ENCODE measurements around the gene TIPRL. TPM values are rescaled to one million over a fixed set of nuclear protein-coding genes. Genes with fewer than 3 reads are reported as not detected.
A peak's percentile ranks its signal among the peaks of the same experiment; 100 is the strongest.

The TIPRL gene
- total and polyA plus RNA-seq, 2 donors (not counting 1 experiment from before 2014, with no cell fraction given) = 5.1 to 24.9 TPM

GRCh38 chr1:168145184-168146159 is 33.3 kb upstream of the TIPRL start:
- ATAC-seq (ENCODE audit: low read depth) = peak; percentile 100
- H3K27ac ChIP-seq (ENCODE audit: low read length in 2 of 2) = peak overlapping the region; percentile 35 to 66
- peak overlapping the region; percentile 30 for H3K9ac ChIP-seq (ENCODE audit: low read length)
- peak overlapping the region; percentile 59 for H3K4me3 Mint-ChIP-seq
- peak; percentile 89 for DNase-seq
- peak overlapping the region; percentile 60 for H3K4me2 ChIP-seq (replicated peaks; ENCODE audit: low read depth, low read length, poor library complexity, severe bottlenecking)
- ChIA-PET CTCF (interaction anchor here (0.5 to 1.9 kb wide), 12 partner anchors 10 to 1400 kb away, joined by 3 to 10 read pairs (median 4); partner anchors contain the start of gene SFT2D2), POLR2A (no interaction called here)
- peak; percentile 89 for TF ChIP-seq CTCF (IDR thresholded peaks at IDR 0.05)
- TF ChIP-seq EZH2 (IDR thresholded peaks at IDR 0.05; ENCODE audit: borderline replicate concordance, insufficient read depth, low read depth, low read length, poor library complexity, severe bottlenecking) = no peak
- intact Hi-C loops (cut with micrococcal nuclease) = no loop called here
- peak overlapping the region; percentile 74 for H2AFZ ChIP-seq (ENCODE audit: insufficient read depth, low read depth, low read length, poor library complexity, severe bottlenecking)
- H3K9me3 ChIP-seq (ENCODE audit: control extremely low read depth in 1 of 3, control insufficient read depth in 2 of 3, insufficient read depth in 1 of 3, low read length in 2 of 3) = no peaks in the 10 kb centered on the region
- no peaks in the 10 kb centered on the region for H3K36me3 ChIP-seq (replicated peaks in 1 of 2; ENCODE audit: control extremely low read depth in 1 of 2, control insufficient read depth in 1 of 2, extremely low read depth in 1 of 2, insufficient read depth in 2 of 2, low read length in 1 of 2)
- H4K20me1 ChIP-seq (ENCODE audit: control insufficient read depth, insufficient read depth, low read length, poor library complexity, severe bottlenecking) = no peaks in the 10 kb centered on the region
- H3K27ac Mint-ChIP-seq = peak overlapping the region; percentile 56
- H3K79me2 ChIP-seq (ENCODE audit: control insufficient read depth, insufficient read depth, low read length) = no peaks in the 10 kb centered on the region
- peaks cover 10 to 13% of the 10 kb centered on the region in 2 donors for H3K4me1 ChIP-seq (ENCODE audit: control insufficient read depth in 2 of 2, insufficient read depth in 2 of 2, low read length in 2 of 2)
- H3K27me3 ChIP-seq (replicated peaks in 1 of 4; ENCODE audit: control extremely low read depth in 1 of 4, control insufficient read depth in 3 of 4, insufficient read depth in 4 of 4, low read length in 3 of 4) = no peaks in the 10 kb centered on the region
- H3K4me3 ChIP-seq (ENCODE audit: control extremely low read depth in 1 of 5, extremely low read depth in 1 of 5, insufficient read depth in 1 of 5, low read depth in 2 of 5, low read length in 4 of 5) = peak overlapping the region in 1 of 5 experiments; percentile 7
- 38% methylated on average over 5 of the region's 15 CpGs for WGBS (ENCODE audit: insufficient coverage)
- peaks cover 14% of the 10 kb centered on the region for H3K4me1 Mint-ChIP-seq
- no peaks in the 10 kb centered on the region for H3K27me3 Mint-ChIP-seq
- no peaks in the 10 kb centered on the region for H3K9me3 Mint-ChIP-seq (ENCODE audit: insufficient read depth)

- peaks cover 14% of the 10 kb centered on the region for H3K4me1 Mint-ChIP-seq
- no peak overlapping the region for H3K4me3 ChIP-seq (ENCODE audit: control extremely low read depth in 1 of 5, extremely low read depth in 1 of 5, insufficient read depth in 1 of 5, low read depth in 2 of 5, low read length in 4 of 5)
- H3K27ac ChIP-seq (ENCODE audit: low read length in 2 of 2) = no peak overlapping the region
- POLR2A ChIA-PET = no interaction called here
- H2AFZ ChIP-seq (ENCODE audit: insufficient read depth, low read depth, low read length, poor library complexity, severe bottlenecking) = no peak overlapping the region
- ATAC-seq (ENCODE audit: low read depth) = no peak
- H3K27ac Mint-ChIP-seq = no peak overlapping the region
- peaks cover 10 to 13% of the 10 kb centered on the region in 2 donors for H3K4me1 ChIP-seq (ENCODE audit: control insufficient read depth in 2 of 2, insufficient read depth in 2 of 2, low read length in 2 of 2)
- intact Hi-C loops (cut with micrococcal nuclease) = no loop called here
- no peak overlapping the region for H3K4me3 Mint-ChIP-seq
- no CpG with 5 or more reads among the region's 5 CpGs for WGBS (ENCODE audit: insufficient coverage)
- TF ChIP-seq CTCF (IDR thresholded peaks at IDR 0.05) = no peak
- no peak for TF ChIP-seq EZH2 (IDR thresholded peaks at IDR 0.05; ENCODE audit: borderline replicate concordance, insufficient read depth, low read depth, low read length, poor library complexity, severe bottlenecking)
- peak; percentile 27 for DNase-seq
- no peaks in the 10 kb centered on the region for H3K79me2 ChIP-seq (ENCODE audit: control insufficient read depth, insufficient read depth, low read length)
- H3K27me3 Mint-ChIP-seq = no peaks in the 10 kb centered on the region
- H3K9me3 Mint-ChIP-seq (ENCODE audit: insufficient read depth) = no peaks in the 10 kb centered on the region
- no peak overlapping the region for H3K4me2 ChIP-seq (replicated peaks; ENCODE audit: low read depth, low read length, poor library complexity, severe bottlenecking)
- no peaks in the 10 kb centered on the region for H3K27me3 ChIP-seq (replicated peaks in 1 of 4; ENCODE audit: control extremely low read depth in 1 of 4, control insufficient read depth in 3 of 4, insufficient read depth in 4 of 4, low read length in 3 of 4)
- no peaks in the 10 kb centered on the region for H4K20me1 ChIP-seq (ENCODE audit: control insufficient read depth, insufficient read depth, low read length, poor library complexity, severe bottlenecking)
- no peaks in the 10 kb centered on the region for H3K9me3 ChIP-seq (ENCODE audit: control extremely low read depth in 1 of 3, control insufficient read depth in 2 of 3, insufficient read depth in 1 of 3, low read length in 2 of 3)
- H3K9ac ChIP-seq (ENCODE audit: low read length) = no peak overlapping the region
- H3K36me3 ChIP-seq (replicated peaks in 1 of 2; ENCODE audit: control extremely low read depth in 1 of 2, control insufficient read depth in 1 of 2, extremely low read depth in 1 of 2, insufficient read depth in 2 of 2, low read length in 1 of 2) = no peaks in the 10 kb centered on the region
- CTCF ChIA-PET = interaction anchor here (0.5 to 1.9 kb wide), 7 partner anchors 11 to 1399 kb away, joined by 3 to 10 read pairs (median 5); no protein-coding TSS in a partner anchor
Measured at GRCh38 chr1:168146160-168146539, 32.6 kb upstream of the TIPRL start.

Data from B cell (primary cell).